ENCODE results near the gene DGCR8.

GRCh38 chr22:20065896-20066616, 14.0 kb upstream of the DGCR8 start:
- no peak for TF ChIP-seq CTCF (IDR thresholded peaks at IDR 0.05)
- no peak for TF ChIP-seq ZFX (IDR thresholded peaks at IDR 0.05; ENCODE audit: borderline replicate concordance)
